GM10248 (cell line): ENCODE data around the gene NLGN1.

Experiments used
- CTCF ChIA-PET: fragments of 300-600 bp; sonication (Branson Sonifier 250); formaldehyde crosslinking; extraction: SDS; loops from one replicate; lab custom pipeline; 2021; ENCODE audit warnings: antibody characterized with exemption; lab: Yijun Ruan, JAX
- POLR2A ChIA-PET: fragments of 350-650 bp; sonication (Branson Sonifier 250); formaldehyde crosslinking; extraction: SDS; loops from one replicate; lab custom pipeline; 2020; ENCODE audit warnings: antibody characterized with exemption; lab: Yijun Ruan, JAX
- DNase-seq: peaks from one replicate; pipeline ENCODE4 v3.0.0; 2012; ENCODE audit errors: extremely low spot score
- CTCF ChIP-seq: IDR thresholded peaks from 2 replicates; pipeline ENCODE4 v1.5.1; 2012; ENCODE audit warnings: mild to moderate bottlenecking, low read depth; ENCODE audit errors: extremely low read depth, missing control alignments, control extremely low read depth

Gene NLGN1

GRCh38 chr3:173869766-173870165, 472.2 kb downstream of the NLGN1 start:
- ChIA-PET POLR2A (no interaction called here), CTCF (no interaction called here)
- DNase-seq = no peak
- no peak for TF ChIP-seq CTCF

DNA sequence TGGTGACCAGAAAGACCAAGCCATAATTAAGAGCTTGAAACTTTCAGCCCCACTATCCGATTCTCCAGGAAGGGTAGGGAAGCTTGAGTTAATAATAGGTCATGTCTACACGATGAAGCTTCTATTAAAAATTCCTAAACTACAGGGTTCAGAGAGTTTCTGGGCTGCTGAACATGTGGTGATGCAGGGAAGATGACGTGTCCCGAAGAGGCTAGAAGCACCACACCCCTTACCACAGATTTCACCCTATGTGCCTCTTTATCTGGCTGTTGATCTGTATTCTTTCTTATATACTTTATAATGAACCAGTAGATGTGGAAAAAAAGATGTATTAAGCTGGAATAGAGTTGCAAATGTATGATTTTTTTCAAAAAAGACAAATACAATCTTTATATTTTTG, 473.4 kb downstream of the NLGN1 start:
- TF ChIP-seq CTCF = no peak

DNA sequence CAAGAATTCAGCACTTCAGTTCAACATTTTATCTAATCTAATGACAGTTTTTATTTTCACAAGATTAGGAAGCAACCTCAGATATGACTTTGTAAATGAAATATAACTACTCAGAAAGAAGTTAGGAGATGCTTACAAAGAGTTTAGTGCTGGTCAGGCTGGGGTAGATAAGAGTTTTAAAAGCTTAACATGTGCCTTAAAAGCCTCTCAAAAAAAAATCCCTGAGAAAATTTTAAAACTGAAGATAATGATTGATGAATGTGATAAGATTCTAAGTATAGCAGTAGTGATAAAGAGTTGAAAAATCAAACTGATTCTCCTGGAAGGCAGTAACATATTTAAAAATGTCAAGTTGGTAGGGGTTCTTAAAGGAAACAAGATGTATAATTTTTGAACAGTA, 478.2 kb downstream of the NLGN1 start:
- no peak for DNase-seq
- ChIA-PET POLR2A (no interaction called here), CTCF (no interaction called here)
- TF ChIP-seq CTCF = no peak

More for the DNA sequence above, 473.4 kb downstream of the NLGN1 start:
- CTCF ChIA-PET = no interaction called here
- DNase-seq = no peak
- POLR2A ChIA-PET = no interaction called here

- ChIA-PET CTCF (interaction anchor here (0.8 kb wide), 1 partner anchor 25 kb away, joined by 3 read pairs; no protein-coding TSS in a partner anchor), POLR2A (no interaction called here)
- no peak for DNase-seq
Observed at GRCh38 chr3:173876476-173876875, 478.9 kb downstream of the NLGN1 start.

DNA sequence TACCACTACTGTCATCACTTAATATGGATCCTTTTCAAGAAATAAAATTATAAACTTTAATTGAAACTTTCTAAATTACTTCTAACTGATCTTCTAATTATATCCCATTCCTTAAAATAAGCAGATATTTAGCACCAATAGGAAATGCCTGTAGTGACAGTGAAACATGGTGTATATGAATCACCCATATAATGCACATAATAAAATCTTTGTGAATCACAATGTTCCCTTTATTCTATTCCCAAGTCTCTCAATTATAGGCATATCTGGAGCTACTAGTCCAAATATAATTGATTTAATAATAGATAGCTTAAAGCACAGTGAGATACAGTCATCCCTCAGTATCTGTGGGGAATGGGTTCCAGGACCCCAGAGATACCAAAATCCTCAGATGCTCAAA, 490.3 kb downstream of the NLGN1 start:
- POLR2A ChIA-PET = no interaction called here
- TF ChIP-seq CTCF = no peak
- CTCF ChIA-PET = interaction anchor here (1.6 kb wide), 1 partner anchor 10 kb away, joined by 3 read pairs; no protein-coding TSS in a partner anchor
- no peak for DNase-seq

More at GRCh38 chr3:173876476-173876875, 478.9 kb downstream of the NLGN1 start:
- TF ChIP-seq CTCF = no peak

GRCh38 chr3:173889596-173889995, 492.1 kb downstream of the NLGN1 start:
- POLR2A ChIA-PET = no interaction called here
- CTCF ChIA-PET = interaction anchor here (1.9 kb wide), 1 partner anchor 10 kb away, joined by 5 read pairs; no protein-coding TSS in a partner anchor

More at GRCh38 chr3:173889596-173889995, 492.1 kb downstream of the NLGN1 start:
- no peak for TF ChIP-seq CTCF
- no peak for DNase-seq
